H9 (cell line): Measurements from ENCODE around the gene FAM217A. TPM values are rescaled to one million over a fixed set of nuclear protein-coding genes. Genes with fewer than 3 reads are reported as not detected.

Experiments
- DNase-seq: peaks from one replicate; pipeline ENCODE4 v3.0.0-alpha.2; 2017
- H2AFZ ChIP-seq: one replicate; pipeline ENCODE4 v1.6.1; 2013; ENCODE audit warnings: mild to moderate bottlenecking, low read length, control low read depth, moderate library complexity
- H2AK5ac ChIP-seq: 2 replicates; pipeline ENCODE4 v1.6.1; 2013; ENCODE audit warnings: low read length, control low read depth, mixed read lengths; ENCODE audit not compliant: insufficient read length
- H2BK120ac ChIP-seq: one replicate; pipeline ENCODE4 v1.6.1; 2013; ENCODE audit warnings: low read depth, mild to moderate bottlenecking, low read length, control low read depth, inconsistent platforms; ENCODE audit not compliant: poor library complexity, severe bottlenecking
- H2BK12ac ChIP-seq: 2 replicates; pipeline ENCODE4 v1.6.1; 2013; ENCODE audit warnings: low read length, control low read depth, mixed read lengths, low read depth; ENCODE audit not compliant: insufficient read length
- H2BK15ac ChIP-seq: 2 replicates; pipeline ENCODE4 v1.6.1; 2013; ENCODE audit warnings: low read depth, low read length, control low read depth
- H2BK20ac ChIP-seq: one replicate; pipeline ENCODE4 v1.6.1; 2013; ENCODE audit warnings: low read depth, mild to moderate bottlenecking, low read length, control low read depth, inconsistent platforms; ENCODE audit not compliant: poor library complexity, severe bottlenecking
- H2BK5ac ChIP-seq: 2 replicates; pipeline ENCODE4 v1.6.1; 2013; ENCODE audit warnings: low read length, control low read depth, mixed read lengths; ENCODE audit not compliant: insufficient read length
- H3K14ac ChIP-seq: 2 replicates; pipeline ENCODE4 v1.6.1; 2013; ENCODE audit warnings: low read length, control low read depth; ENCODE audit not compliant: insufficient read depth
- H3K18ac ChIP-seq: 2 replicates; pipeline ENCODE4 v1.6.1; 2013; ENCODE audit warnings: low read depth, mild to moderate bottlenecking, mixed read lengths, low read length, control low read depth; ENCODE audit not compliant: insufficient read length
- H3K23ac ChIP-seq: 2 replicates; pipeline ENCODE4 v1.6.1; 2013; ENCODE audit warnings: low read length, control low read depth, mixed read lengths, low read depth; ENCODE audit not compliant: insufficient read length
- H3K23me2 ChIP-seq: 2 replicates; pipeline ENCODE4 v1.6.1; 2013; ENCODE audit warnings: low read depth, mild to moderate bottlenecking, mixed read lengths, low read length, control low read depth; ENCODE audit not compliant: insufficient read length, poor library complexity, severe bottlenecking
- H3K27ac ChIP-seq: 2 replicates; pipeline ENCODE4 v1.5.1; 2013; ENCODE audit warnings: low read length, control low read depth, mixed read lengths, low read depth; ENCODE audit not compliant: insufficient read length
- H3K27me3 ChIP-seq: 2 replicates; pipeline ENCODE4 v1.6.1; 2013; ENCODE audit warnings: low read length, control low read depth, inconsistent platforms; ENCODE audit not compliant: insufficient read depth
- H3K4ac ChIP-seq: 2 replicates; pipeline ENCODE4 v1.6.1; 2013; ENCODE audit warnings: low read depth, mild to moderate bottlenecking, control low read depth, inconsistent platforms, low read length, moderate library complexity
- H3K4me1 ChIP-seq: 2 replicates; pipeline ENCODE4 v1.6.1; 2013; ENCODE audit warnings: low read length, control low read depth, inconsistent platforms; ENCODE audit not compliant: insufficient read depth
- H3K4me2 ChIP-seq: 2 replicates; pipeline ENCODE4 v1.6.1; 2013; ENCODE audit warnings: low read length, control low read depth, mixed read lengths; ENCODE audit not compliant: insufficient read length, insufficient read depth
- H3K56ac ChIP-seq: 2 replicates; pipeline ENCODE4 v1.6.1; 2013; ENCODE audit warnings: low read depth, mild to moderate bottlenecking, mixed read lengths, low read length, control low read depth; ENCODE audit not compliant: insufficient read length
- H3K79me1 ChIP-seq: 2 replicates; pipeline ENCODE4 v1.6.1; 2013; ENCODE audit warnings: low read depth, mild to moderate bottlenecking, moderate library complexity, low read length, control low read depth, inconsistent platforms; ENCODE audit not compliant: insufficient read depth, poor library complexity, severe bottlenecking
- H3K79me2 ChIP-seq: 2 replicates; pipeline ENCODE4 v1.6.1; 2013; ENCODE audit warnings: low read length, control low read depth, inconsistent platforms; ENCODE audit not compliant: insufficient read depth
- H3K9ac ChIP-seq: 2 replicates; pipeline ENCODE4 v1.6.1; 2013; ENCODE audit warnings: low read length, control low read depth, mixed read lengths; ENCODE audit not compliant: insufficient read length; ENCODE audit errors: extremely low read depth
- H3K9me3 ChIP-seq: one replicate; pipeline ENCODE4 v1.6.1; 2013; ENCODE audit warnings: low read depth, low read length, inconsistent platforms; ENCODE audit not compliant: control insufficient read depth
- H3T11ph ChIP-seq: one replicate; pipeline ENCODE4 v1.6.1; 2013; ENCODE audit warnings: mild to moderate bottlenecking, low read length, control low read depth, inconsistent platforms
- H4K20me1 ChIP-seq: one replicate; pipeline ENCODE4 v1.6.1; 2013; ENCODE audit not compliant: control insufficient read depth, insufficient read length, insufficient read depth
- H4K5ac ChIP-seq: 2 replicates; pipeline ENCODE4 v1.6.1; 2013; ENCODE audit warnings: low read depth, mild to moderate bottlenecking, mixed read lengths, low read length, control low read depth; ENCODE audit not compliant: insufficient read length
- H4K8ac ChIP-seq: replicated peaks from 2 replicates; pipeline ENCODE4 v1.6.1; 2013; ENCODE audit warnings: low read length, control low read depth, mixed read lengths, low read depth; ENCODE audit not compliant: insufficient read length
- H4K91ac ChIP-seq: 2 replicates; pipeline ENCODE4 v1.6.1; 2013; ENCODE audit warnings: low read depth, mild to moderate bottlenecking, moderate library complexity, mixed read lengths, low read length, control low read depth; ENCODE audit not compliant: insufficient read length
- H3K27ac Mint-ChIP-seq, 3 experiments: 2 replicates in 2 of 3; 3 replicates in 1 of 3; pipeline ENCODE4 v1.8.0; 2020 to 2021; ENCODE audit warnings: mixed read lengths in 3 of 3, mild to moderate bottlenecking in 1 of 3, moderate library complexity in 1 of 3
- H3K27me3 Mint-ChIP-seq: 2 replicates; pipeline ENCODE4 v1.8.0; 2021; ENCODE audit warnings: low read depth, mild to moderate bottlenecking, moderate library complexity, mixed read lengths
- H3K36me3 Mint-ChIP-seq, 3 experiments: 2 replicates in 2 of 3; 3 replicates in 1 of 3; pipeline ENCODE4 v1.8.0; 2020 to 2021; ENCODE audit warnings: low read depth in 3 of 3, mixed read lengths in 3 of 3; ENCODE audit not compliant: insufficient read depth in 1 of 3
- H3K4me1 Mint-ChIP-seq, 2 experiments: 2 replicates each; pipeline ENCODE4 v1.8.0; 2020; ENCODE audit warnings: mixed read lengths in 2 of 2
- H3K4me3 Mint-ChIP-seq, 2 experiments: 2 replicates in 1 of 2; 3 replicates in 1 of 2; pipeline ENCODE4 v1.8.0; 2020 to 2021; ENCODE audit warnings: mild to moderate bottlenecking in 2 of 2, mixed read lengths in 2 of 2, moderate library complexity in 1 of 2
- H3K9me3 Mint-ChIP-seq, 2 experiments: 2 replicates in 1 of 2; 3 replicates in 1 of 2; pipeline ENCODE4 v1.8.0; 2020; ENCODE audit warnings: mild to moderate bottlenecking in 2 of 2, mixed read lengths in 2 of 2, moderate library complexity in 1 of 2
- CTCF ChIP-seq: fragments of 200-600 bp; sonication (generic); conservative IDR thresholded peaks from 3 replicates; pipeline ENCODE4 v1.8.0; 2021; ENCODE audit warnings: antibody characterized with exemption, mild to moderate bottlenecking
- WGBS: extraction: QIAGEN DNeasy Blood & Tissue Kit; methylation state at CpG from one replicate; pipeline ENCODE4 v1.1.7; 2013; ENCODE audit warnings: missing lambda C conversion rate, low lambda C conversion rate, mixed read lengths; ENCODE audit not compliant: insufficient read length; ENCODE audit errors: extremely low coverage; 5-methylcytosine and 5-hydroxymethylcytosine counted together
- total RNA-seq: library from RNA; stranded (reverse); gene quantifications from 2 replicates; pipeline ENCODE4 v1.2.1, GENCODE V29; 2021

The FAM217A gene
- total RNA-seq, 1 experiment from 2014 or later: not detected

DNA sequence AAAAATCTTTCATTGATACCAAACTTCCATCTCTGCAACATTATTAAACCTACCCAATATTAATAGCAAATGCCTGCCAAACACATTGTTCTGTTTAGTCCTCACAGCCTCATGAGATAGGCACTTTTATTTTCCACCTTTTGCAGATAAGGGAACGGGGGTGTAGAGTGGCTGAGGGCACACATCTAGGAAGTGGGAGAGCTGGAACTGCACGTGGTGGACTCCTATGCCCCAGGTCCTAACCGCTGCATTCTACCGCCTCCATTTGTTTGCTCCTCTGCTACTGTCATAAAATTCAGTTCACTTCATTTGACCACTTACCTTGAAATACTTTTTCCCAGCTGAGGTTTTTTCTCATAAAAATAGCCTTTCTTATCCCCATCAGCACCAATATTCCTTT is 7.6 kb downstream of the FAM217A start:
- no peak overlapping the region for H3K23ac ChIP-seq
- no peak overlapping the region for H4K5ac ChIP-seq
- no peaks in the 10 kb centered on the region for H3K36me3 Mint-ChIP-seq
- TF ChIP-seq CTCF: no peak
- 0 out of 7 replicates have a peak overlapping the region, but pooled peaks of 1 of the 3 experiments have one; percentile 17 for H3K27ac Mint-ChIP-seq
- no peak overlapping the region for H3T11ph ChIP-seq
- no peaks in the 10 kb centered on the region for H3K4me1 ChIP-seq
- no peak overlapping the region for H2AFZ ChIP-seq
- H3K9ac ChIP-seq: no peak overlapping the region
- H2BK12ac ChIP-seq: no peak overlapping the region
- no peak overlapping the region for H2BK20ac ChIP-seq
- no peak overlapping the region for H2BK5ac ChIP-seq
- H3K27me3 Mint-ChIP-seq: no peaks in the 10 kb centered on the region
- WGBS: no CpG with 5 or more reads among the region's 4 CpGs
- no peaks in the 10 kb centered on the region for H3K27me3 ChIP-seq
- H3K56ac ChIP-seq: no peak overlapping the region
- no peak for DNase-seq
- no peak overlapping the region for H3K4me2 ChIP-seq
- H3K79me2 ChIP-seq: no peaks in the 10 kb centered on the region
- H2BK120ac ChIP-seq: no peak overlapping the region
- no peaks in the 10 kb centered on the region for H3K9me3 ChIP-seq
- H3K4ac ChIP-seq: no peak overlapping the region
- no peak overlapping the region for H4K8ac ChIP-seq
- no peak overlapping the region for H4K91ac ChIP-seq
- no peak overlapping the region for H3K27ac ChIP-seq
- peaks cover 7 to 12% of the 10 kb centered on the region in 2 experiments for H3K4me1 Mint-ChIP-seq
- no peaks in the 10 kb centered on the region for H3K79me1 ChIP-seq
- H4K20me1 ChIP-seq: no peaks in the 10 kb centered on the region
- H2AK5ac ChIP-seq: no peak overlapping the region
- H3K23me2 ChIP-seq: no peaks in the 10 kb centered on the region
- H3K18ac ChIP-seq: no peak overlapping the region
- no peak overlapping the region for H2BK15ac ChIP-seq
- H3K4me3 Mint-ChIP-seq: no peak overlapping the region
- H3K9me3 Mint-ChIP-seq: no peaks in the 10 kb centered on the region
- no peak overlapping the region for H3K14ac ChIP-seq
